Loucy (cell line): Measurements from ENCODE around the gene AGBL1.

ENCODE experiments used
- H2AFZ ChIP-seq: fragments of 200-600 bp; sonication (generic); 2 replicates; pipeline ENCODE4 v1.6.0; 2016; ENCODE audit warnings: antibody characterized with exemption, mild to moderate bottlenecking, low read length, moderate library complexity
- H3F3A ChIP-seq: fragments of 200-600 bp; 2 replicates; pipeline ENCODE4 v1.6.0; 2016; ENCODE audit warnings: antibody characterized with exemption, low read depth, mild to moderate bottlenecking
- H3K27me3 ChIP-seq: fragments of 200-600 bp; sonication (generic); 2 replicates; pipeline ENCODE4 v1.6.1; 2014; ENCODE audit warnings: low read length, mild to moderate bottlenecking; ENCODE audit not compliant: insufficient read depth, poor library complexity, severe bottlenecking
- H3K36me3 ChIP-seq: fragments of 200-600 bp; sonication (generic); 2 replicates; pipeline ENCODE4 v1.6.1; 2016; ENCODE audit warnings: low read length; ENCODE audit not compliant: insufficient read depth
- H3K4me1 ChIP-seq: fragments of 200-600 bp; sonication (generic); 2 replicates; pipeline ENCODE4 v1.5.1; 2014; ENCODE audit warnings: low read length, mild to moderate bottlenecking; ENCODE audit not compliant: insufficient read depth, poor library complexity, severe bottlenecking
- H3K4me2 ChIP-seq: fragments of 200-600 bp; sonication (generic); 2 replicates; pipeline ENCODE4 v1.6.0; 2014; ENCODE audit warnings: antibody characterized with exemption, low read length, low read depth, mild to moderate bottlenecking; ENCODE audit not compliant: poor library complexity, severe bottlenecking
- H3K4me3 ChIP-seq: fragments of 200-600 bp; sonication (generic); 2 replicates; pipeline ENCODE4 v1.5.1; 2014; ENCODE audit warnings: low read length, mild to moderate bottlenecking, mixed read lengths; ENCODE audit not compliant: poor library complexity, severe bottlenecking
- H3K79me2 ChIP-seq: fragments of 200-600 bp; sonication (generic); 2 replicates; pipeline ENCODE4 v1.6.1; 2014; ENCODE audit warnings: low read length; ENCODE audit not compliant: insufficient read depth
- H3K9ac ChIP-seq: fragments of 200-600 bp; sonication (generic); 2 replicates; pipeline ENCODE4 v1.6.0; 2014; ENCODE audit warnings: mild to moderate bottlenecking, low read depth, low read length, moderate library complexity; ENCODE audit not compliant: poor library complexity, severe bottlenecking
- H3K9me2 ChIP-seq: fragments of 200-600 bp; sonication (generic); replicated peaks from 2 replicates; pipeline ENCODE4 v1.6.1; 2016; ENCODE audit warnings: low read depth, low read length, mixed read lengths
- H3K9me3 ChIP-seq: fragments of 200-600 bp; sonication (generic); 2 replicates; pipeline ENCODE4 v1.6.1; 2014; ENCODE audit warnings: mild to moderate bottlenecking, antibody characterized with exemption, low read length, low read depth; ENCODE audit not compliant: insufficient read depth
- H4K20me1 ChIP-seq: fragments of 200-600 bp; sonication (generic); 2 replicates; pipeline ENCODE4 v1.6.0; 2014; ENCODE audit warnings: antibody characterized with exemption, low read length, mild to moderate bottlenecking; ENCODE audit not compliant: insufficient read depth, poor library complexity, severe bottlenecking
- CTCF ChIP-seq: fragments of 200-600 bp; sonication (generic); conservative IDR thresholded peaks from 2 replicates; pipeline ENCODE4 v1.5.1; 2014; ENCODE audit warnings: mild to moderate bottlenecking, antibody characterized with exemption, low read length
- EZH2phosphoT487 ChIP-seq: fragments of 200-600 bp; IDR thresholded peaks from 2 replicates; pipeline ENCODE4 v1.6.1; 2018; ENCODE audit warnings: antibody characterized with exemption, mild to moderate bottlenecking, moderate library complexity, borderline replicate concordance

AGBL1 gene

GRCh38 chr15:86857701-86858100 is 778.0 kb downstream of the AGBL1 start:
- no peak overlapping the region for H2AFZ ChIP-seq
- no peaks in the 10 kb centered on the region; the same call in 1 of the 2 replicates for H3K9me3 ChIP-seq
- H3K4me2 ChIP-seq: no peak overlapping the region
- H3K9ac ChIP-seq: no peak overlapping the region
- no peaks in the 10 kb centered on the region for H3K27me3 ChIP-seq
- no peaks in the 10 kb centered on the region for H3F3A ChIP-seq
- H3K9me2 ChIP-seq: no peaks in the 10 kb centered on the region
- no peaks in the 10 kb centered on the region for H4K20me1 ChIP-seq
- no peaks in the 10 kb centered on the region for H3K4me1 ChIP-seq
- H3K4me3 ChIP-seq: no peak overlapping the region
- no peaks in the 10 kb centered on the region for H3K36me3 ChIP-seq
- no peaks in the 10 kb centered on the region for H3K79me2 ChIP-seq
- TF ChIP-seq EZH2phosphoT487 (no peak), CTCF (no peak)

GRCh38 chr15:86863226-86863915 is 783.7 kb downstream of the AGBL1 start:
- H3F3A ChIP-seq: no peaks in the 10 kb centered on the region
- no peak for TF ChIP-seq EZH2phosphoT487
- no peak for TF ChIP-seq CTCF
- no peak overlapping the region for H3K4me3 ChIP-seq
- no peaks in the 10 kb centered on the region for H3K79me2 ChIP-seq
- no peak overlapping the region for H3K9ac ChIP-seq
- no peaks in the 10 kb centered on the region for H3K9me2 ChIP-seq
- no peaks in the 10 kb centered on the region for H3K36me3 ChIP-seq
- no peak overlapping the region for H2AFZ ChIP-seq
- no peak overlapping the region for H3K4me2 ChIP-seq
- no peaks in the 10 kb centered on the region for H3K9me3 ChIP-seq
- H3K4me1 ChIP-seq: no peaks in the 10 kb centered on the region
- no peaks in the 10 kb centered on the region for H3K27me3 ChIP-seq
- H4K20me1 ChIP-seq: no peaks in the 10 kb centered on the region

GRCh38 chr15:86865920-86866319 is 786.2 kb downstream of the AGBL1 start:
- H3K4me1 ChIP-seq: no peaks in the 10 kb centered on the region
- no peaks in the 10 kb centered on the region for H3K9me2 ChIP-seq
- no peaks in the 10 kb centered on the region for H4K20me1 ChIP-seq
- H3F3A ChIP-seq: no peaks in the 10 kb centered on the region
- no peaks in the 10 kb centered on the region for H3K36me3 ChIP-seq
- TF ChIP-seq CTCF: no peak
- no peak for TF ChIP-seq EZH2phosphoT487
- H3K9me3 ChIP-seq: no peaks in the 10 kb centered on the region
- H3K79me2 ChIP-seq: no peaks in the 10 kb centered on the region
- no peaks in the 10 kb centered on the region for H3K27me3 ChIP-seq
- H3K4me3 ChIP-seq: no peak overlapping the region
- H2AFZ ChIP-seq: no peak overlapping the region
- H3K4me2 ChIP-seq: no peak overlapping the region
- no peak overlapping the region for H3K9ac ChIP-seq
